Superior temporal gyrus (tissue), 1 donor: ENCODE results near the gene DVL2.
"Not testable (repeated sequence)": the region's sequence is repeated elsewhere in the genome, so short reads cannot be mapped to it uniquely, and the experiment has no call there.

Experiments used
- DNase-seq: peaks from one replicate; pipeline ENCODE4 v3.0.0-alpha.2; 2016; ENCODE audit errors: extremely low spot score

The DVL2 gene

DNA sequence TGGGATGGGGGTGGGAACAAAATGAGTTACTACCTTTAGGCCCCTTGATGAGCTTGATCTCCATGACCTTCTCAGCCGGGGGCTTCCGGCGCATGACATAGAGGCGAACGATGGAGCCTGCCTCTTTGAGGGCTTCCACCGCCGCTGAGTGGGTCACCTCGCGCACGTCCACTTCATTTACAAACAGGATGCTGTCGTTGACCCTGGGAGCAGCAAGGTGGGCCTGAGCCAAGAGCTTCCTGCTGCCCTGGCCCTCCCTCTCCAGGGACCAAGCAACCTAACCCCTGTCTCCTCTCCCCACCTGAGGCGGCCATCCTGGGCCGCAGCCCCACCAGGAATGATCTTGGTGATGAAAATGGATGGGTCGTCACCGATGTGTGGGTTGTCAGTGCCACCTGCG, 30.9 kb downstream of the DVL2 start:
- DNase-seq = no peak

DNA sequence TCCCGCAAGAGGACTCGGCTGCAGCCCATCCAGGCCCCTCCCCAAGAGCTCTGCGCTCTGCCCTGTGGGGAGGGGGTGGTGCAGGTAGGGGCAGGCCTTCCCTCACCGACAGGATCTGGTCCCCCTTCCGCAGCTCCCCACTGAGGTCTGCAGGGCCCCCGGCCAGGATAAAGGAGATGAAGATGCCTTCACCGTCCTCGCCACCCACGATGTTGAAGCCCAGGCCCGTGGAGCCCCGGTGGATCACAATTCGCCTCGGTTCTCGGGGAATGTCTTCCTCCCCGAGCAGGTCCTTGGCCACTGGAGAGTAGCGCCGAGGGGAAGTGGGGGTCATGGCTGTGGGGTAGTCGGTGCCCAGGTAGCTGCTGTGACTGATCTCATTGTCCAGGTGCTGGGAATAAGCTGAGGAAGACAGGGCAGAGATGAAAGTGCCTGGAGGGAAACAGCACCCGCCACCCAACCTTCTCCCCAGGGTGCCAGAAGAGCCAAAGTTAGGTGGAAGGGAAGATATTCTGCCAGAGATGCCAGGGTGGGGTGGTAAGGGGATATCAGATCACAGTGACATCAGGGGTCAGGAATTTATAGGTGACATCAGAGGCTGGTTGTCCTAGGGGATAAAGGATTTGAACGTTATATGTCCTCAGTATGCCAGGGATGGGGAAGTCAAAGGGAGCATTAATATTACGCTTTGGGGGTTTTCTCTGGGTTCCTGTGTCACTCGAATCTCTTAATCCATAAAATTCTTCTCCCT, 37.5 kb downstream of the DVL2 start:
- DNase-seq = no peak

DNA sequence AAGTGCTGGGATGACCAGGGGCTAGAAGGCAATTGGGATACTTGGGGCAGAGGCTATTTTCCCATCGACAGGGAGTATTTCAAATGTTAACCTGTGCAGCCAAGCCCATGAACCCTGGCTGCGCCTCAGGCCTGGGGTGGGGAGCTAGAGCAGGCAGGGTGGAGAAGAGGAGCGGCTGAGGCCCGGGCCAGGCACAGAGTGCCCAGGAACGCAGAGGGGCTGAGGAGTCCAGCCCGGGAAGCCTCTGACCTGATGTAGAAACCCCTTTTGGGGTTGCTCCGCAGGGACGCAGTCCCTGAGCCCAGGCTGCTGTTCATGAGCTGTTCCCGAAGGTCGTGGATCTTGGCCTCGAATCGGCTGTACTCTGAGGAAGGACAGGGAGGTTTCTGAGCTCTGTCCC, 38.3 kb downstream of the DVL2 start:
- no peak for DNase-seq

DNA sequence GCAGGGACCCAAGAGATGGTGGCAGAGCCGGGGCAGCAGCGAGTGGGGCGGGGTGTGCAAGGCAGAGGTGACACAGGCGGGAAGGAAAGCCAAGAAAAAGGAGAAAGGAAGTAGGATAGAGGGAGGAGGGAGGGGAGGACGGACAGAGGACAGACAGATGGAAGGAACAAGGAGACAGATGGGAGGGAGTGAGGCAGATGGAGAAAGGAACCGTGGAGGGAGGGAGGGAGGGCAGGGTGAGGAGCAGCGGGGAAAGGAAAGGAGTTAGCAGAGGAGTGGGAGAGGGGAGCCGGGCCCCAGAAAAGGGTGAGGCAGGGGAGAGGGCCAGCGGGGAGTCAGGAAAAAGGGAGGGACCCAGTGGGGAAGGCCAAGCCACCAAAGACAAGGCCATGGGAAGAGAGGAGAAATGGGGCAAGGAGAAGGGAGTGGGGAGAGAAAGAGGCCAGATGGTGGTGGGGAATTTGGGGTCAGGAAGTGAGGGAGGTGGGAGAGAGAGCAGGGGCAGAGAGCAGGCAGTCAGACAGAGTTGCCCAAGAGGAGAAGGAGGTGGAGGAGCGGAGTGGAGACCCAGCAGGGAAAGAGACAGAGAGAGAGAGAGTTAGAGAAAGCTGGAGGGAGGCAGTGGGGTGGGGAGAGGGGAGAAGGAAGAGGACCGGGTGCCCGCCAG, 41.9 kb downstream of the DVL2 start:
- no peak for DNase-seq

DNA sequence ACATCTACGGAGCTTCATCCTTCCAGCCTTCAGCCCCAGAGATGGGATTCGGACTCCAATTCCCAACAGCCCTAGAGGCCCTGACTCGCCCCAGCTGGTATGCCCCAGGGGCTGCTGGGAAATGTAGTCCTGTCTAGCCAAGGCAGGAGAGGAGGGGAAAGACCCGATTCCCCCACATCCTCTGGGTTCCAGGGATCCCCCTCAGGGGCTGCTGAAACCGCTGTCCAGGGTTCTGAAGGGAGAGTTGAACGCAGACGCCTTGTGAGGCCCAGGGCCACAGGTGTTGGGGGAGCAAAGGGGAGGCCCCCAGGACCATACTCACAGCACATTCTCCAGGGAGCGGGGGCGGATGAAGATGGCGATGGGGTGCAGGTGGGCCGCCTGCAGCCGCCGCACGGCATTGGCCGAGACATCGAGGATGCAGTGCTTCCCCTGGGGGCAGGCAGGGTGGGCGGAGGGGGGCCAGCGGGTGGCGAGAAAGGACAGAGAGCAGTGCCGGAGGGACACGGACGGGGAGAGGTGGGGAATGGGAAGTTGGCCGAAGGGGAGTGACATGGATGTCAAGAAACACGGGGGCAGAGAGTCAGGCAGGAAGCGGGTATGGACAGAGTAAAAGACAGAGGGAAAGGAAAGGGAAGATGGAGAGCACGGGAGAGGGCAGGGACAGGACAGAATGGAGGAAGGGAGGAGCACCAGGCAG, 42.6 kb downstream of the DVL2 start:
- peak; percentile 66 for DNase-seq

DNA sequence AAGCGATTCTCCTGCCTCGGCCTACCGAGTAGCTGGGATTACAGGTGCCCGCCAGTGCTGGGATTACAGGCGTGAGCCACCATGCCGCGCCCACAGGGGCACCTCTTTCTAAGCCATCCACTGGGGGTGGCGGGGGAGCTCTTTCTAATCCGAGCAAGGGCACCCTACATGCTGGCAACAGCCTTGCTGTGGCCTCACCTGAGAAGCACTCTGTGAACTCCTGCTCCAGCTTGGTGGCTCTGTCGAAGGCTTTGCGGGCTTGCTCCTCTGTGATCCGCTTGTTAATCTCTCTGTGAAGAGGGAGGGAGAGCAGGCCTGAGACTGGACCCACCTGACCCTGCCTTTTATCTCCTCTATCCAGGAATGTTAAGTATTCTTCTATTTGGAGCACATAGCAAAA, 43.2 kb downstream of the DVL2 start:
- DNase-seq = no peak

DNA sequence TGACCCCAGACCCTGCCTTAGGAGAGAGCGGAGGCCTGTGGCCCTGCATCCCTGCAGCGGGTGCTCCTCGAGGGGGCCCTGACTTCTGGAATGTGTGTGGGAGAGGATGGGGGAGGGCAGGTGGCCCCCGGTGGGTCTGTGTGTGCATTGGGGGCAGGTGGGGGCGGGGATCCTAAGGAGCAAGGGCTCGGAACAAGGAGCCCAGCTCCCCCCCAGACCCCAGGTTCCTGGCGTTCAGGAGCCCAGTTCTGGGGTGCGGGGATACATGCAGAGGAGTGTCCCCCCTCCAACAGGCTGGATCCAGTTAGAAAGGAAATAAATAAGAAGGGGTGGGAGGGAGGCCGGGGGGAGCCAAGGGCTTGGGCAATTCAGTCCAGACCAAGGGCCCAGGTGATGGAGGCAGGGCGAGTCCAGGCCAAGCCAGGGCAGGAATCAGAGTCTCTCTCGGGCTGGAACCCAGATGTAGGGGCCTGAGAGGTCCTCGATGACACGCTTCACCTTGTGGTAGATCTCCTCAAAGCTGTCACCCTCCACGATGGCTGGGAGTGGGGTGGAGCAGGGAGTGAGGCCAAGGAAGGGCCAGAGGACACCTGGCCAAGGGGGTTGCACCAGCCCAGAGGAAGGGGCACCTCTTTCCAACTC, 43.9 kb downstream of the DVL2 start:
- DNase-seq = no peak

DNA sequence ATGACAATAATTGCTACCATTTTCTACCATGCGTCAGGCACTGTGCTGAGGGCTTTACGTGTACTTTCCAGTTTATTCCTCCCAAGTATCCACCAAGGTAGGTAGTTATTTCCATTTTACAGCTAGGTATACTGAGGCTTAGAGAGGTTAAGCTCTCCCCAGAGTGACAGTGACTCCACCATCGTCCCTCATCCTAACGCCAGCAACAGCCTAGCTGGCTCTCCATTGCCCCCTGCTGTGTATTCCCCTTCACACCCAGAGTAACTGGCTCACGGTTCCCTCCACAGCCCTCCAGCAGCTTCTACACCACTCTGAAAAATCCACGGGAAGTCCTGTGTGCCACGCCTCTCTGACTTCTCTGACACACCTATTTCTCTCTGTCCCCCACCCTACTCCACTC, 48.1 kb downstream of the DVL2 start:
- no peak for DNase-seq

DNA sequence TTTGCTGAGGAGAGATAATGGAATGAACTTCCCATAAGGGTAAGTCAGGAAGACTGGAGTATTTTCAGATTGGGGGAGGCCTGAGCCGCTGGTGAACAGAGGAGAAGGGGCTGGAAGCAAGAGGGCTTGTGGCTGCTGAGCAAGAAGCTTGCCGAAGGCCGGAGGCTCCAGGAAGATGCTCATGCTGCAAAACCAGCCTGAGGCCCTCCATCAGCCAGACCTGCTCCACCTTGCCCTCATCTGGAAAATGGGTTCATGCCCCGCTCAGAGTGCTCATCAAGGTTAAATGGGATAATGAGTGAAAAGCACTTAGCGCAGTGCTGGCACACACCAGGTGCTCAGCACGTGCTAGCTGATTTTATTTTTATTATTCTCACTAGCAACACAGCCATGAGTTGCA, 49.7 kb downstream of the DVL2 start:
- DNase-seq = no peak

DNA sequence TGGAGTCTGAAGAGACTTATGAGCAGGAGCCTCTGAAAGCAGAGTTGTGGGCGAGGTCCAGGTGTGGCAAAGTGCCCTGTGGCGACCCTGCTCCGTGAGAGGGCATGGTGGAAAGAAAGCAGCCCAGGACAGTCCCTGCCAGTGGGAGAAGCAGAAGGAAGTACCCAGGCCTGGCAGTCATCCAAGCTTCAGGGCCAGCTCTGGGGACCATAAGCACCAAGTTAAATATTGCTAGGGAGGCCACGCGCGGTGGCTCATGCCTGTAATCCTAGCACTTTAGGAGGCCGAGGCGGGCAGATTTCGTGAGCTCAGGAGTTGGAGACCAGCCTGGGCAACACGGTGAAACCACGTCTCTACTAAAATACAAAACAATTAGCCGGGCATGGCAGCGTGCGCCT, 50.2 kb downstream of the DVL2 start:
- DNase-seq = no peak

DNA sequence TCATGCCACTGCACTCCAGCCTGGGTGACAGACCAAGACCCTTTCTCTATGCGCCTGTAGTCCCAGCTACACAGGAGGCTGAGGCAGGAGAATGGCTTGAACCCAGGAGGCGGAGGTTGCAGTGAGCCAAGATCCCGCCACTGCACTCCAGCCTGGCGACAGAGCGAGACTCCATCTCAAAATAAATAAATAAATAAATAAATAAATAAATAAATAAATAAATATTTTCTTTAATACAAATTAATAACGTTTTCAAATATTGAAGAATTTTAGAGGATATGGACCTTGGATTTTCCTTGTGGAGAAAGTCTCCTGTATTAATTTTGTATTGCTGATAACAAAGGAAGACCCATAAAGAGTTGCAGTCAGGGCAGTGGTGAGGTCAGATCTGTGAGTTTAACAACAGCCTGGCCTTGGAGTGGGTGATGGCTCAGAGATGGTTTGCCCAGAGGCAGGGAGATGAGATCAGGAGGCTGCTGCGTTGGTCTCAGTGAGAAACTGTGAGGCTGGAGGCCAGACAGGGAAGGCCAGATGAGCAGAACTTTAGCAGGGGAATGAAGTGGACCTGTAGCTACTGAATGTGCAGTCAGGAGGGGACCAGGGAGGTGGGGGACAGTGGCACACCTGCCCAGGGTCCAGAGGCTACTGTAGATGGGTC, 50.8 kb downstream of the DVL2 start:
- no peak for DNase-seq

DNA sequence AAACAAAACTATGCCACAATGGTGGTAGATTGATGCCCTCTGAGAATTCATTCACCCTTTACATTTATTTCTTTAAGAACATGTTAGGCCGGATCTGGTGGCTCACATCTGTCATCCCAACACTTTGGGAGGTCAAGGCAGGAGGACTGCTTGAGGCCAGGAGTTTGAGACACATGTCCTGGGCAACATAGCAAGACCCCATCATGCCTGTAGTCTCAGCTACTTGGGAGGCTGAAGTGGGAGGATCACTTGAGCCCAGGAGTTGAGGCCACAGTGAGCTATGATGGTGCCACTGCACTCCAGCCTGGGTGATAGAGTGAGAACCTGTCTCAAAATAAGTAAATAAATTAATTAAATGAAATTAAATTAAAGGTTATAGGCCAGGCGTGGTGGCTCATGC, 52.2 kb downstream of the DVL2 start:
- DNase-seq = not testable (repeated sequence)

DNA sequence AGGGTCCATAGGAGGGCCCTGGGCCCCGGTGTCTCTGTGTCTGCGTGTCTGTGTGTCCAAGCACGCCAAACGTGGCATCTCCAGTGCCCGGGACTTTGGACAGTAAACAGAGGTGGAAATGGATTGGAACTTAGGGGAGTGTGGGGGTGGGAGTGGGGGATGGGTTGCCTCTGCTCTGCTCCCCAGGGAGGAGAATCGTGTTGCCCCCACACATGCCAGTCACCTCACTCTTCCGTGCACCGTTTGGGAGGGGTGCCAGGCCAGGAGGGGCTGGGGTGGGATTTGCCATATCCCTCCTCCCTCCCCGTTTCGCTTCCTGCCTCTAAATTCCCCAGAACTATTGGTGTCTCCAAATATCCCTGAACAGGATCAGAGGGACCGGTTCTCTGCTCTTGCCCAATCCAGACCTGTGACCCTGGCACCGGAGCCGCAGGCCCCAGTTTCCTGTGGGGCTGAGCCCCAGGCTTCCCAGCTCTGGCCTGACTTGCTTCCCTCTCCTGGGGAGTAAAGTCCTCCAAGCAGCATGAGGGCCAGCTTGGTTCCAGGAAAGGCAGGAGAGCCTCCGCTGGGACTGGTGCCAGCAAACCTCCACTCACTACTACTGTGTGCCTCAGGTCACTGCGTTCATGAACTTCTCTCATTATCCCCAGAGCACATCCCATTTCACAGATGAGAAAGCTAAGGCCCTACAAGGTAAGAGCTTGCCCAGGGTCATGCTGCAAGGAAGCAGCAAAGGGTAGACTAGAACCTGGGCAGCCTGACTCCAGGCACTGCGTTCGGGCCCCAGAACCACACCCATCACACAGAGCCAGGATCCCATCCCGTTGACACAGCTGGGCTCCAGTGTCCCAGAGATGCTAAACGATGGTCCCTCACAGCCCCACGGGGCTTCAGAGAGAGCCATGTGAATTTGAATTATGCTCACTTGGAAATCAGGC, 54.7 kb downstream of the DVL2 start, which contains the start of gene ASGR1:
Gene ASGR1 (minus strand): TSS at position 54 of the 938 bp plus-strand sequence. CDS start 807 bp downstream, outside the sequence.
- no peak for DNase-seq

DNA sequence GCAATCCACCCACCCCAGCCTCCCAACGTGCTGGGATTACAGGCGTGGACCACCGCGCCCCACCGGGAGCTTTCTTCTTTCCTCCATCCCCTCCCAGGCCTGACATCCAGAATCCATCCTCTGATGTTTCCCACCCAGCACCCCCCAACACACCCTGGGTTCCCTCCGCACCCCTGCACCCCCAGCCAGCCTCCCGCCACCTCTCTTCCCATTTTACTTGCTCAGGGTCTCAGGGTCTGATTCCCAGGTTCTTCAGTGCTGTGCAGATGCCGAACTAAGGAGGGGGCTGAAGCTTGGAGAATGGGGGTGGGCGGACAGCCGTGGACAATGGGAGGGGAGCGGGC, 55.4 kb downstream of the DVL2 start:
- DNase-seq = no peak

DNA sequence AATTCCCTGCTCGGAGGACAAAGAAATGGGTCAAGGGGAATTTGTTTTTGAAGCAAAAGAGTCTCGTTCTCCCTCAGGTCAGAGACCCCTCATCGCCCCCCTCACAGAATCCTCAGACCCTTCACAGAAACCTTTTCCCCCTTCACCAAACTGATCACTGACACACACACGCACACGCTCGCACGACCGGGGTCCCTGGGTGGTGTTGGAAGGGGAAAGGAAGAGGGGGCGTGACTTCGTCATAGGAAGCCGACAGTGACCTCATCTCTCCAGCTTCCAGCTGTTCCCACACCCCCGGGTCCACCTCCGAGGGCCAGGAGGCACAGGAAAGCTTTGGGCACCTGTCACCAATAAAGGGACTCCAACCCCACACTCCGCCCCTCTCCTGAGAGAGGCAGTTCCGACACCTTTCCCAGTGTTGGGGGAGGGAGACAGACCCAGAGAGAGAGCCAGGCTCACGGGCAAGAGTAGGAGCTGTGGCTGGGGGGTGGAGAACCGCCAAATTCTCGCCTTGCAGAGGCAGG, 56.3 kb downstream of the DVL2 start:
- DNase-seq = no peak

DNA sequence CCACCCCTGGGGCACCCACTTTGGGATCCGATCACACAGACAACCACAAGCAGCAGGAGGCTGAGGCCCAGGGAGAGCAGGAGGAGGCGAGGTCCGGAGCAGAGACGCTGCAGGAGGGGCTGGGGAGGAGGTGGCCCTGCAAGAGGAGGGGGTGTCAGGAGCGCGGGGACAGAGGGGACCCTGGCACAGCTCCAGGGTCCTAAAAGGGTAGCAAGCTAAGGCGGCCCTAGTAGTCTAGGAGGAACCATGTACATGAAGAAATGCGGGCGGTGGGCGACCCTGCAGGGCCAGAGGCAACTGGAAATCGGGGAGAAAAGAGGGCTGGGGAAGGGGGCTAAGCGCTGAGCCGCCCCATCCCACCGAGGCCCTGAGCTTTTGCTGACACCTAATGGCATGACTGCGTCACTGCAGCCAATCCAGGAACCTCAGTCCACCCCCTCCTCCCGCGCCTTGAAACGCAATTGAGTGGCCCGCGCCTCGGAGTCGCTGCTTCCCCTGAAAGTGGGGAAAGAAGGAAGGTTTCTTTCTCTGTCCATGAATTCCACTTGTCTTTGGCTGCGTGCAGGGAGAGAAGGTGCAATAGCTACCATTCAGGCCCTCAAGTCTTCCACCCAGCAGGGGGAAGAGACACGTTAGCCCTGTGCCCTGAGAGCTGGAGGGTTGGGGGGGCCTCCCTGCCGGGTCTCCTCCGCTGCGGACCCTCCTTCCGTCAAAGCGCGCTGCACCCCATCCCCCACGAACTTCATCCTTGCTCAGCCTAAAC, 56.9 kb downstream of the DVL2 start:
- peak; percentile 81 for DNase-seq

DNA sequence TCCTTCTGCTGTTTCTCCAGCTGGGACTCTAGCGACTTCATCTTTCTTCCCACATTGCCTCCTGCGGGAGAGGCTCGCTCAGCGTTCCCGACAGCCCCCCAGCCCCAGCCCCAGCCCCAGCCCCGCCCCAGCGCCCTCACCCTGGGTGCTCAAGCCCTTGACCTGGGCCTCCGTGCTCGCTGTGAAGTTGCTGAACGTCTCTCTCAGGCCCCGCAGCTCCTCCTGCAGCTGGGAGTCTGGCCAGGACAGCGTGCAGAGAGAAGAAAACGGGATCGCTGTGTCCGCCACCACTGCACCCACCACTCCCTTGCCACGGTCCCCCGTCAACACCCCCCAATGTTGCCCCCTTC, 57.5 kb downstream of the DVL2 start:
- DNase-seq = no peak

DNA sequence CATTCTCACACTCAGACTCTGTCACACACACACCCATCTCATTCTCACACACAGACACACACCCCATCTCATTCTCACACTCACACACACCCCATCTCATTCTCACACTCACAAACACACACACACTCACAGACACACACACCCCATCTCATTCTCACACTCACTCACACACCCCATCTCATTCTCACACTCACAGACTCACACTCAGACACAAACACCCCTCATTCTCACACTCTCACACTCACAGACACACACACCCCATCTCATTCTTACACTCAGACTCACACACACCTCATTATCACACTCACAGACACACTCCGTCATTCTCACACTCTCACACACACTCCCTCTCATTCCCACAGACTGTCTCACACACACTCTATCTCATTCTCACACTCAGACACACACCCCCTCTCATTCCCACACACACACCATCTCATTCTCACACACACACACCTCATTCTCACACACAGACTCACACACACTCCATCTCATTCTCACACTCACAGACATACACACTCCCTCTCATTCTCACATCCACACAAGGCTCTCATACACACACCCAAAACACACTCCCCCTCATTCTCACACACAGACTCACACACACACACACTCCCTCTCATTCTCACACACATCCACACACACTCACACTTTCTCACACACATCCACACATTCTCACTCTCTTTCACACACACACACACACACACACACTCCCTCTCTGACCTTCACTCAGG, 58.0 kb downstream of the DVL2 start:
- no peak for DNase-seq
